HCT116 (cell line): ENCODE measurements around the gene DDX27. TPM values are rescaled to one million over a fixed set of nuclear protein-coding genes. Genes with fewer than 3 reads are reported as not detected.

Source experiments
- ATAC-seq: fragments of 200-7000 bp; cut with Tn5 transposase; 2 replicates; pipeline ENCODE4 v1.9.1; 2020; ENCODE audit warnings: mild to moderate bottlenecking, moderate library complexity
- BruUV-seq: library from RNA; stranded (reverse); fragments of 400-500 nt; replicated peaks from 2 replicates; lab custom pipeline; 2021; lab: Mats Ljungman, UMichigan
- CTCF ChIA-PET: fragments of 300-600 bp; sonication (Branson Sonifier 250); formaldehyde crosslinking; loops from one replicate; lab custom pipeline; 2021; ENCODE audit warnings: antibody characterized with exemption; lab: Charles Lee
- POLR2A ChIA-PET: fragments of 300-600, 350-600 bp; sonication (Branson Sonifier 250); formaldehyde crosslinking; loops from one replicate; lab custom pipeline; 2021; ENCODE audit warnings: antibody characterized with exemption; lab: Charles Lee
- RAD21 ChIA-PET, 2 experiments: fragments of 300-600 bp; sonication (Branson Sonifier 250); formaldehyde crosslinking; loops; one replicate each; lab custom pipeline; 2023; ENCODE audit warnings: low total read pairs in 2 of 2; ENCODE audit not compliant: uncharacterized antibody in 2 of 2, unreplicated experiment in 2 of 2, low non-redundant PET in 1 of 2; lab: Charles Lee
- DNase-seq: peaks from one replicate; pipeline ENCODE4 v3.0.0-alpha.2; 2010; ENCODE audit warnings: low read depth, low spot score
- H2AFZ ChIP-seq: fragments of 200-600 bp; shearing (Covaris generic), sonication (generic); 2 replicates; pipeline ENCODE4 v1.6.1; 2017; ENCODE audit warnings: low read depth, mixed run types, mixed read lengths, antibody characterized with exemption, low read length; ENCODE audit not compliant: poor library complexity, severe bottlenecking
- H3K27ac ChIP-seq: 2 replicates; pipeline ENCODE4 v1.5.1; 2012; ENCODE audit warnings: low read depth, low read length
- H3K27me3 ChIP-seq: fragments of 200-600 bp; sonication (generic); 2 replicates; pipeline ENCODE4 v1.6.1; 2016; ENCODE audit warnings: mixed run types, low read length, mixed read lengths; ENCODE audit not compliant: insufficient read depth
- H3K36me3 ChIP-seq, 2 experiments: fragments of 200-500 bp in 1 of 2; fragments of 200-600 bp in 1 of 2; sonication (Bioruptor generic) in 1 of 2; sonication (generic) in 1 of 2; 2 replicates each; pipeline versions ENCODE4 v1.5.1 to v1.6.1; 2014 to 2016; ENCODE audit warnings: low read length in 2 of 2, inconsistent platforms in 1 of 2, mixed read lengths in 1 of 2, mixed run types in 1 of 2; ENCODE audit not compliant: insufficient read depth in 2 of 2, control insufficient read depth in 1 of 2
- H3K4me1 ChIP-seq, 2 experiments: fragments of 200-600 bp in 1 of 2; sonication (generic) in 1 of 2; 2 replicates each; pipeline versions ENCODE4 v1.5.1 to v1.6.1; 2012 to 2017; ENCODE audit warnings: low read length in 2 of 2, inconsistent platforms in 1 of 2, mild to moderate bottlenecking in 1 of 2, mixed read lengths in 1 of 2, mixed run types in 1 of 2, moderate library complexity in 1 of 2; ENCODE audit not compliant: insufficient read depth in 2 of 2, control insufficient read depth in 1 of 2
- H3K4me2 ChIP-seq: fragments of 200-600 bp; sonication (generic); 2 replicates; pipeline ENCODE4 v1.6.1; 2017; ENCODE audit warnings: mixed run types, low read length, mixed read lengths
- H3K4me3 ChIP-seq, 2 experiments: fragments of 200-600 bp in 1 of 2; sonication (generic) in 1 of 2; replicated peaks in 1 of 2; 2 replicates each; pipeline ENCODE4 v1.5.1; 2011 to 2016; ENCODE audit warnings: low read length in 2 of 2, control low read depth in 1 of 2, low read depth in 1 of 2, mild to moderate bottlenecking in 1 of 2, mixed read lengths in 1 of 2, mixed run types in 1 of 2
- H3K79me2 ChIP-seq: fragments of 200-600 bp; sonication (generic); 2 replicates; pipeline ENCODE4 v1.6.1; 2017; ENCODE audit warnings: mild to moderate bottlenecking, mixed run types, low read length, moderate library complexity, mixed read lengths; ENCODE audit not compliant: insufficient read depth
- H3K9ac ChIP-seq: fragments of 200-600 bp; sonication (generic); 2 replicates; pipeline ENCODE4 v1.6.1; 2016; ENCODE audit warnings: low read length, mixed read lengths
- H3K9me2 ChIP-seq: fragments of 200-600 bp; sonication (generic), shearing (Covaris generic); 2 replicates; pipeline ENCODE4 v1.6.1; 2017; ENCODE audit warnings: mixed run types, mild to moderate bottlenecking, moderate library complexity; ENCODE audit not compliant: insufficient read depth
- H3K9me3 ChIP-seq, 2 experiments: fragments of 200-500 bp in 1 of 2; fragments of 200-600 bp in 1 of 2; sonication (Bioruptor generic) in 1 of 2; sonication (generic) in 1 of 2; 2 replicates each; pipeline ENCODE4 v1.6.1; 2014 to 2017; ENCODE audit warnings: low read length in 2 of 2, mixed read lengths in 2 of 2, inconsistent platforms in 1 of 2, low read depth in 1 of 2, mild to moderate bottlenecking in 1 of 2, mixed run types in 1 of 2, moderate library complexity in 1 of 2; ENCODE audit not compliant: control insufficient read depth in 1 of 2, insufficient read depth in 1 of 2
- H4K20me1 ChIP-seq: fragments of 200-600 bp; sonication (generic), shearing (Covaris generic); 2 replicates; pipeline ENCODE4 v1.6.1; 2017; ENCODE audit warnings: mixed run types, mild to moderate bottlenecking, moderate library complexity; ENCODE audit not compliant: insufficient read depth
- RAD21 ChIP-seq: IDR thresholded peaks from 2 replicates; pipeline ENCODE4 v1.6.1; 2012; ENCODE audit warnings: low read depth, mild to moderate bottlenecking
- ZFX ChIP-seq: fragments of 450-650 bp; IDR thresholded peaks from 2 replicates; pipeline ENCODE4 v1.6.1; 2017
- intact Hi-C: fragments of 100-400 bp; cut with micrococcal nuclease; formaldehyde crosslinking; loops from 2 replicates; pipeline ENCODE4 v1.10.0; 2022
- total RNA-seq: library from RNA; stranded (reverse); gene quantifications from one replicate; pipeline ENCODE4 v1.2.1, GENCODE V29; 2021; ENCODE audit not compliant: unreplicated experiment
- TF ChIP-seq, protein P1 (sequence below): IDR thresholded peaks from 2 replicates; pipeline ENCODE4 v1.6.1; 2012; ENCODE audit warnings: low read depth
- TF ChIP-seq, protein P2 (sequence below), 3 experiments: fragments of 200-600 bp in 1 of 3; sonication (generic) in 1 of 3; IDR thresholded peaks in 2 of 3; conservative IDR thresholded peaks in 1 of 3; 2 replicates each; pipeline ENCODE4 v1.5.1; 2012 to 2017; ENCODE audit warnings: low read depth in 2 of 3, low read length in 2 of 3, antibody characterized with exemption in 1 of 3, borderline replicate concordance in 1 of 3, control low read depth in 1 of 3, mild to moderate bottlenecking in 1 of 3, mixed read lengths in 1 of 3, mixed run types in 1 of 3, moderate library complexity in 1 of 3; ENCODE audit not compliant: insufficient read depth in 1 of 3

Gene DDX27
- total RNA-seq, 1 experiment from 2014 or later, result 32.1 TPM

DNA sequence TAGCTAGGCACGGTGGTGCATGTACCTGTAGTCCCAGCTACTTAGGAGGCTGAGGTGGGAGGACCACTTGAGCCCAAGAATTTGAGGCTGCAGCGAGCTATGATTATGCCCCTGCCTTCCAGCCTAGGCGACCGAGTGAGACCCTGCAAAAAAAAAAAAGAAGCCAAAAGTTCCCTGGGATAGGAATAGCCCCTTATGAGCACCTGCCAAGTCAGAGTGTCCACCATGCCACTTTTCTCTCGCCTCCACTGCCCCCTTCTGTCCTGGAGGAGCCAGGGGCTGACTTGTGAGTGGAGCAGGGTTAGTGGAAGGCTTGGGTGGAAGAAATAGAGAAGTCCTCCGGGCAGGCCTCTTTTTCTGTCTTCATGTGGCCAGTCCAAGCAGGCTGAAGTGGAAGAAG, 12.1 kb upstream of the DDX27 start:
- intact Hi-C loops, result no loop called here
- ATAC-seq, result peak; percentile 90

More for the DNA sequence above, 12.1 kb upstream of the DDX27 start:
- Histone ChIP-seq H3K9me3 (peaks cover 6 to 11% of the 10 kb centered on the region in 2 experiments; a peak in 2 of 4 replicates), H3K36me3 (no peaks in the 10 kb centered on the region), H3K27me3 (no peaks in the 10 kb centered on the region), H3K79me2 (no peaks in the 10 kb centered on the region)
- POLR2A ChIA-PET, result no interaction called here
- no peak for TF ChIP-seq ZFX
- TF ChIP-seq, protein P1, sequence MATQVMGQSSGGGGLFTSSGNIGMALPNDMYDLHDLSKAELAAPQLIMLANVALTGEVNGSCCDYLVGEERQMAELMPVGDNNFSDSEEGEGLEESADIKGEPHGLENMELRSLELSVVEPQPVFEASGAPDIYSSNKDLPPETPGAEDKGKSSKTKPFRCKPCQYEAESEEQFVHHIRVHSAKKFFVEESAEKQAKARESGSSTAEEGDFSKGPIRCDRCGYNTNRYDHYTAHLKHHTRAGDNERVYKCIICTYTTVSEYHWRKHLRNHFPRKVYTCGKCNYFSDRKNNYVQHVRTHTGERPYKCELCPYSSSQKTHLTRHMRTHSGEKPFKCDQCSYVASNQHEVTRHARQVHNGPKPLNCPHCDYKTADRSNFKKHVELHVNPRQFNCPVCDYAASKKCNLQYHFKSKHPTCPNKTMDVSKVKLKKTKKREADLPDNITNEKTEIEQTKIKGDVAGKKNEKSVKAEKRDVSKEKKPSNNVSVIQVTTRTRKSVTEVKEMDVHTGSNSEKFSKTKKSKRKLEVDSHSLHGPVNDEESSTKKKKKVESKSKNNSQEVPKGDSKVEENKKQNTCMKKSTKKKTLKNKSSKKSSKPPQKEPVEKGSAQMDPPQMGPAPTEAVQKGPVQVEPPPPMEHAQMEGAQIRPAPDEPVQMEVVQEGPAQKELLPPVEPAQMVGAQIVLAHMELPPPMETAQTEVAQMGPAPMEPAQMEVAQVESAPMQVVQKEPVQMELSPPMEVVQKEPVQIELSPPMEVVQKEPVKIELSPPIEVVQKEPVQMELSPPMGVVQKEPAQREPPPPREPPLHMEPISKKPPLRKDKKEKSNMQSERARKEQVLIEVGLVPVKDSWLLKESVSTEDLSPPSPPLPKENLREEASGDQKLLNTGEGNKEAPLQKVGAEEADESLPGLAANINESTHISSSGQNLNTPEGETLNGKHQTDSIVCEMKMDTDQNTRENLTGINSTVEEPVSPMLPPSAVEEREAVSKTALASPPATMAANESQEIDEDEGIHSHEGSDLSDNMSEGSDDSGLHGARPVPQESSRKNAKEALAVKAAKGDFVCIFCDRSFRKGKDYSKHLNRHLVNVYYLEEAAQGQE, result no peak
- TF ChIP-seq RAD21, result 0 out of 2 replicates have a peak, but pooled peaks have one; percentile 13
- TF ChIP-seq, protein P2, sequence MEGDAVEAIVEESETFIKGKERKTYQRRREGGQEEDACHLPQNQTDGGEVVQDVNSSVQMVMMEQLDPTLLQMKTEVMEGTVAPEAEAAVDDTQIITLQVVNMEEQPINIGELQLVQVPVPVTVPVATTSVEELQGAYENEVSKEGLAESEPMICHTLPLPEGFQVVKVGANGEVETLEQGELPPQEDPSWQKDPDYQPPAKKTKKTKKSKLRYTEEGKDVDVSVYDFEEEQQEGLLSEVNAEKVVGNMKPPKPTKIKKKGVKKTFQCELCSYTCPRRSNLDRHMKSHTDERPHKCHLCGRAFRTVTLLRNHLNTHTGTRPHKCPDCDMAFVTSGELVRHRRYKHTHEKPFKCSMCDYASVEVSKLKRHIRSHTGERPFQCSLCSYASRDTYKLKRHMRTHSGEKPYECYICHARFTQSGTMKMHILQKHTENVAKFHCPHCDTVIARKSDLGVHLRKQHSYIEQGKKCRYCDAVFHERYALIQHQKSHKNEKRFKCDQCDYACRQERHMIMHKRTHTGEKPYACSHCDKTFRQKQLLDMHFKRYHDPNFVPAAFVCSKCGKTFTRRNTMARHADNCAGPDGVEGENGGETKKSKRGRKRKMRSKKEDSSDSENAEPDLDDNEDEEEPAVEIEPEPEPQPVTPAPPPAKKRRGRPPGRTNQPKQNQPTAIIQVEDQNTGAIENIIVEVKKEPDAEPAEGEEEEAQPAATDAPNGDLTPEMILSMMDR (IDR thresholded peaks at IDR 0.05 in 2 of 3, conservative IDR thresholded peaks at IDR 0.05 in 1 of 3; ENCODE audit: borderline replicate concordance in 1 of 3, insufficient read depth in 1 of 3, low read depth in 2 of 3, low read length in 2 of 3), result peak in 2 of 3 experiments; percentile 41 to 45; a peak in 3 of 6 replicates
- TF ChIP-seq, all 23 proteins: peak for 2
- Histone ChIP-seq H3K9ac (no peak overlapping the region), H3K27ac (no peak overlapping the region), H3K4me2 (no peak overlapping the region), H3K9me2 (no peaks in the 10 kb centered on the region), H4K20me1 (no peaks in the 10 kb centered on the region; the same call in 1 of the 2 replicates), H3K4me1 (no peaks in the 10 kb centered on the region), H3K4me3 (no peak overlapping the region), H2AFZ (no peak overlapping the region)
- ChIA-PET CTCF (interaction anchor here (3.7 kb wide), 1 partner anchor 10 kb away, joined by 16 read pairs; no protein-coding TSS in a partner anchor), RAD21 (no interaction called here)
- no peak for DNase-seq
- BruUV-seq, result no TSS peak
